ENCODE results near the gene LYRM9.

DNA sequence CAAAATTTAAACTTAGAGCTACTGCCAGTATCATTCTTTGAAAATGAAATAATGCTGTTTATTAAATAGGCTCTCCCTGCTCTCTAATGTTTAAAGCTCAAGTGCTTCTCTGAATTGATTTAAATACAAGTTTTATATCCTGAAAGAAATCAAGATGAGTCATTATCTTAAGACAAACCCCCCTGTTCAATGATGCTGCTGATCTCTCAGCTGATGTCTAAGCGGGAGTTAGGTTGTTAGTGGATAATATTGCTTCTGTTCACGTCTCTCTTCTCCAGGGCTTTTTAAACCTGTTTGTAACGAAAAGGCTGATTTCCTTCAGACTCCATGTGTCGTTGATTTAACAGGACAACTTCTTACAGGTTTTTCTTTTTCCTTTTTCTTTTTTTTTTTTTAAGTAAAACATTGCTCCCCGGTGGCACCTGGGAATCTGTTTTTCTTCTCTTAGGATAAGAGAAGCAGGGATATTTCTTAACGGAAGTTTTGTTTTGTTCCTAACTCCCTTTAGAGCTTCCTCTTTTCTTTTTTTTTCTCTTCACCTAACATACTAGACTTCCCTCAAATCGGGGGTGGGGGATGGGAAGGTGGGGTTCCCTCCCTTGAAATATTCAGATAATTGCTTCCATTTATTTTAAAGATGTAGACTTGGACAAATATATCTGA is 807 bp upstream of the LYRM9 start:
- TF ChIP-seq MAX (IDR thresholded peaks at IDR 0.05) (no peak), CEBPB (IDR thresholded peaks at IDR 0.05; ENCODE audit: low read depth, low read length) (no peak)

Measured in H1 (cell line).